Femur (tissue), 1 donor: ENCODE measurements around the gene FBXO44.
A peak's percentile ranks its signal among the peaks of the same experiment; 100 is the strongest.

Experiments
- DNase-seq: peaks from one replicate; pipeline ENCODE4 v3.0.0-alpha.2; 2017

The FBXO44 gene

DNA sequence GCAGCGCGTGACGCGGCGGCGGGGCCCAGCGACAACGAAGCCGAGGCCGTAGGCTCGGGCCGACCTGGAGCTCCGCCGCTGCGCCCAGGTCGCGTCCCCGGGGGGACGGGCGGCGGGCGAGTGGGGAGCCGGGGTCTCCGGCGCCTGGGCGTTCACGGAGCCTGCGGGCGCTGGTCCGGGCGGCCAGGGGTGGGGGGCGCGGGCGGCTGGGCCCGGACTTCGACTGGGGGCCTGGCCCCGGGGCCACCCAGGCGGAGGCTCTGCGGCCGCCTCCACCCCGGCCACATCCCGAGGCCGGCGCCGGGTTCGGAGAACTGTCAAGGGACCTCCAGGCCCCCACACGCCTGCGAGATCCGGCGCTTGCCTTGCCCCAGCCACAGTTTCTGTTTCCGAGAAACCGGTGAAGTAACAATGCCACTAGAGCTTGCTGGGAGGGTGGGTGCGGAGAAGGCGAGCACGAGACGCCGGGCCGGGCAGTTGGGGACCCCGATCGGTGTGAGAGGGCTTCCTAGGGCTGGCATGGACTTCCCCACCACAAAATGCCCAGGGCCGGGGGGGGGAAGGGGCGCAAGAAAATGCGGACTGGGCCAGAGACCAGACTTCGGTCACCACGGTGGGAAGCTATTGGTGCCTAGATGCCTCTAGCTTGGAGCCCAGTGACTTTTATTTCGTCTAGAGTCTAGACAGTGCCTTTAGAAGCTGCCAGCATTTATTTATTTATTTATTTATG is 9.8 kb downstream of the FBXO44 start:
- DNase-seq, result peak; percentile 57

DNA sequence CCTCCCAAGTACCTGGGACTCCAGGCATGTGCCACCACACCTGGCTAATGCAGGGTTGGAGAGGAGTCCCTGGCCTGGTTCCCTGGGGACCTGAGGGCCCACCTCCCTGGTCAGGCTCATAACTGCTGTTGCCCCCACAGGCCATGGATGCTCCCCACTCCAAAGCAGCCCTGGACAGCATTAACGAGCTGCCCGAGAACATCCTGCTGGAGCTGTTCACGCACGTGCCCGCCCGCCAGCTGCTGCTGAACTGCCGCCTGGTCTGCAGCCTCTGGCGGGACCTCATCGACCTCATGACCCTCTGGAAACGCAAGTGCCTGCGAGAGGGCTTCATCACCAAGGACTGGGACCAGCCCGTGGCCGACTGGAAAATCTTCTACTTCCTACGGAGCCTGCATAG is 13.8 kb downstream of the FBXO44 start:
- DNase-seq, result no peak

DNA sequence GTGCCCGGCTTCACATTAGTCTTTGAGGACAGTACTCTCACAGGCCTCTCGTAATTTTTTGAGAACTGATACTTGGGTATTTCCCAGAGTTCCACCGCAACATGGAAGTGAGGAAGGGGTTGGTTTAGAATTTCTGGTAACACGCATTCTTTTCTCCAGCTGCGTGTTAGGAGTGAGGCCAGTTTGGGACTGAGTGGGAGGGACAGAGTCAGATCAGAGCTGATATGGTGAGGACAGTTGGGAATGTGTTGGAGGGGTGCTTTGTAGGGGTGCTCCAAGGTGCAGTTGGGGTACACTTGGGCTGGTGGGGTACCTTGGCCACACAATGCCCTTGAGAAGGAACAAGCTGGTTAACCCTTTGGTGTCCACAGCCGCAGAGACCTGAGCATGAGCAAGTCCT is 16.1 kb downstream of the FBXO44 start:
- no peak for DNase-seq

DNA sequence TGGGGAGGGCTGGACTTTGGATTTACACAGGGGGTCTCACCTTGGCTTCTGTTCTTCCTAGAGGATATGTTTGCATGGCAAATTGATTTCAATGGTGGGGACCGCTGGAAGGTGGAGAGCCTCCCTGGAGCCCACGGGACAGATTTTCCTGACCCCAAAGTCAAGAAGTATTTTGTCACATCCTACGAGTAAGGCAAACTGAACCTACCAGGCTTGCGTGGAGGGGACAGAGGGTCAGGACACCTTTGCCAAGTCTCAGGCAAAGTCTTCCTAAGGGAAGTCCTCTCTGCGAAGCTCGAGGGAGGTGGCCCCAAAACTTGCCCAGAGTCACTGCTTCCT is 16.5 kb downstream of the FBXO44 start:
- DNase-seq, result no peak

DNA sequence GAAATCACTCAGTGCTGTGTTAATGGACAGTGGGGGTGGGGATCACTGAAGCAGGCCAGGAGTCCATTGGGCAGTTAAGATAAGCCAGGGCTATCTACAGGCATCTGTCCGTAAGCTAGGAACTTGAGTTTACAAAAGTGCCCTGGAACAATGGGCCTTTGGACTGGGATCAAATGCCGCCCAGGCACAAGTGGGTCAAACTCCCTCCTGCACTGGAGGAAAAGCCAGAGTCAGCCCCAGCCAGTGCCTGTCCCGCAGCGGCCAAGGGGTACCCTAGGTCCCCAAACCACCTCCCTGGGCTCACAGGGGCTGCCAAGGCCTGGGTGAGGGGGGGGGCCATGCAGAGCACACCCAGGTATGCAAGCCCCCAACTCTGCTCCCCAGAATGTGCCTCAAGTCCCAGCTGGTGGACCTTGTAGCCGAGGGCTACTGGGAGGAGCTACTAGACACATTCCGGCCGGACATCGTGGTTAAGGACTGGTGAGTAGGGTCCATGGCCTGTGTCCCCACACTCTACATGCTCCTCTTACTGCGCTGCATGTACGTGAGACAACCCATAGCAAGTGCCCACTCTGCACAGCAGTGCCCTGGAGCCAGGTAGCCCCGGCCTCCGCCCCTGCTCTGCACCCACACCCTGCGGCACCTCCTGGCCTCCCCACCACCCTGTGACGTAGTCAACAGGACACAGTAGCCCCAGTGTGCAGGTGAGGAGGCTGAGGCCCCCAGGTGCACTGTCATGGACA is 17.0 kb downstream of the FBXO44 start:
- no peak for DNase-seq

DNA sequence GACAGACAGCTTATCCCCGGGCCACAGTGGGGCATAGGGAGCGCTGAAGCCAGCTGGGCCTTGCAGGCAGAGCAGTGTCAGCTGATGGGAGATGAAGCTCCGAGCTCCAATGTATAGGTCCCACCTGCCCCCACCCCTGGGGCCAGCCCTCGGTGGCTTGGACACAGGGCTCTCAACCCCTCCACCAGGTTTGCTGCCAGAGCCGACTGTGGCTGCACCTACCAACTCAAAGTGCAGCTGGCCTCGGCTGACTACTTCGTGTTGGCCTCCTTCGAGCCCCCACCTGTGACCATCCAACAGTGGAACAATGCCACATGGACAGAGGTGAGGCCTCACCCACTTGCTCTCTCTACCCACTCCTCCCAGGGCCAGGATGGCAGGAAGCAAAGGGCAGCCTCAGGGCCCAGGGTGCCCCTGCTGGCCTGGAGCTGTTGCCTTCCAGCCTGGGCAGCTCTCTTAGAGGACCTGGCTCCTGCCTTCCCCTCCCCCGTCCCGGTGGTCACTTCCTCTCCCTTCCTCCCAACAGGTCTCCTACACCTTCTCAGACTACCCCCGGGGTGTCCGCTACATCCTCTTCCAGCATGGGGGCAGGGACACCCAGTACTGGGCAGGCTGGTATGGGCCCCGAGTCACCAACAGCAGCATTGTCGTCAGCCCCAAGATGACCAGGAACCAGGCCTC is 18.6 kb downstream of the FBXO44 start:
- no peak for DNase-seq

DNA sequence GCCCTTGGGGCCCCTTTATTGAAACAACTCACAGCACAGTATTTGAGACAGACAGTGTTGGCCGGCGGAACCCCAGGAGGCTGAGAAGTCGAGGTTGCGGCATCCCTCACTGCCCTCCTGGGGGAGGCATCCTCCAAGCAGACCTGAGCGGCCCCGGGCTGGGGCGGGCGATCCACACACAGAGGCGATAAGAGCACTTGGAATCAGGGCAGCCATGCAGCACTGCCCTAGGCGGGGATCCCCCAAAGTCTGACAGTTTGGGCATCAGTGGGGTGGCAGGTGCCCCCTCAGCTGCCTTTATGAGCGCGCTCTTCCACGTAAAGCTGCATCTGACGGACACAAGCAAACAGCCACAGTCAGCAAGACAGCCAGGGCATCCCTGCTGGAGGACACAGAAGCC is 19.8 kb downstream of the FBXO44 start:
- no peak for DNase-seq

DNA sequence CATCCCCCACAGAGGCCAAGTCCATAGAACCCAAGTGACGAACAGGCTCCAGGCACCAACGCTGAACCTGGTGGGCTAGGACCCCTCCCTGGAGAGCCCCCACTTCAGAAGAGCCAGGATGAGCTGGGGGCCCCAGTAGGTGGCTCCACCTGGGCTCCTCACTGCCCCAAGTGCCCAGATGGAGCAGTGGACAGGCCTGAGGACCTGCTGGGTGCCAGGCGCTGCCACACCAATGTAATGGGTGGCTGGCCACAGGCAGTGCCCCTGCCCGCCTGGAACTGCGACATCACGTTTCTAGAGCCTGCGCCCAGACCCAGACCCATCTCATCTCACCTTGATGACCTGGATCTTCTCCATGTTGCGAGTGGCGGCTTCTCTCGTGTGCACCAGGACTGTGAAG is 20.6 kb downstream of the FBXO44 start:
- DNase-seq, result no peak

DNA sequence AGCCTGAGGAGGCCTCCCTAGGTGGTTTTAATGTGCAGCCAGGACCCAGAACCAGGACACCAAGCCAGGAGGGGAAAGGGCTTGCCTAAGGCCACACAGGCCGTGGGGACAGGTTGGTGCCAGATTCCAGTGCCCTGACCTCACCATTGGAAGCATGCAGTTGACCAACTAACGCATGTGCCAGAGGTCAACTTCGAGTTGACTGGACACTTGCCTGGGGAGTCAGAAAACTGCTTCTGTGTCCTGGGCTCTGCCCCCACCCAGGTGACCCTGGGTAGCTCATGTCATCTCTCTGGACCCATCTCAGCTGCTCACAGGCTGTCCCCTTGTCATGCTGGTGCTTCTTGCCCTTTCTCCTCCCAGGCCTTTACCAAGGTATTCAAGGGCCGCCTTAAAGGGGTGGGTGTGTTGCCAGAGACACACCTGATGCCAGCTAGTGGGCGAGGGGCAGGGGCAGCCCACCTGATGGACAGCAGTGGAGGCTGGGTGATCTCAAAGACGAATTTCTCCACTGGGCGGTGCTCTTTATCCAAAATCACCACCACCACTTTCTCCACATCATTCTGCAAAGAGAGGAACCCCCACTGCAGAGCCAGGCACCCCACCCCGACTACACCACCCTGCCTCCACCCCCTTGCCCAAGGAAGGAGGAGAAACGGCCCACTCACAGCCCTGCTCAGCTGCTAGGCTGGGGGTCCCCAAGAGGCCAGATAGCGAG is 21.9 kb downstream of the FBXO44 start:
- no peak for DNase-seq

DNA sequence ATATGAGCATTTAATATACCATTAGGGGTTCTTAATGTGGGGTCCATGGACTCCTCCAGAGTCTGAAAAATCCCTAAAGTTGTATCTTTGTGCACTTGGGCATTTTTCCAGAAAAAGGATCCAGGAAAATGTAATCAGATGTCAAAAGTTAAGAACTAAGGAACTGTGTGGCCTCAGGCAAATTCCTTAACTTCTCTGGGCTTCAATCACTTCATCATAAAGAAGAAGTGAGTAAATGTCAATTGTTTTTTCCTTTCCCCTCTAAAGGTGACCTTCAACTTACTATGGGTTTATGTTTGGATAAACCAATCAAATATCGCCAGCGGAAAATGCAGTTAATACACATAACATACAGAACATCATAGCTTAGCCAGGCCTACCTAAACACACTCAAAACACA is 23.8 kb downstream of the FBXO44 start:
- no peak for DNase-seq

DNA sequence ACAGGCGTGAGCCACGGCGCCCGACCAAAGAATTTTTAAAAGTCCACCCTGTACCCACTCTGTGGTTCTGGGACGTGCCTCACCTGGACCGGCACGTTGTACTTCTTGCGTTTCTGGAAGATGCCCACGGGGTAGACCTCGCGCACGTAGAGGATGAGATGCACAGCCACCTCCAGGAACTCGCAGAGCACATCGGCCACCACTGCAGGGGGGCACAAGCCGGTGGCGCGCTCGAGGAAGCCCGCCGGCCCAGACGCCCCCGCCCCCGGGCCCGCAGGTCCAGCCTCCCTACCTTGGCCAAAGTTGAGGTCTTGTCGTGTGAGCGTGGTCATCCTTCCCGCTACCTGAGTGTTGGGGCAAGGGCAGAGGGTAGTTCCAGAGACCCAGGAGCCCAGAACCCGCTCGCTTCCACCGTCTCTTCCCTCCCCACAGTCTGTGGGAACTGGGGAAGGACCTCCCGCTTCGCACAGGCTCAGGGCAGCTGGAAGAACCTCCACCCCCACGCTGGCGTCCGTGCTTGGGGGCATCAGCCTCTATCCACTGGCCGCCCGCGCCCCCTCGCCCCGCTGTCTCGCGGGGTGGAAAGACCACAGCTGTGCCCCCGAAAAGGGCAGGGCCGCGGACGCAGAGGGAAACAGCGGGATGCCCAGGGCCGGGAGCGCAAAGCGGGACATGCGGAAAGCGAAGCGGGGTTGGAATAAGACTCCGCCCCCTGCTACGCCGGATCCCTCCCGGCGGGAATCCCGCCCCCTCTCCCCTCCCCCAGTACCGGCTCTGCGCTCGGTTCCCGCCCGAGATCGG is 25.8 kb downstream of the FBXO44 start:
- DNase-seq, result no peak

DNA sequence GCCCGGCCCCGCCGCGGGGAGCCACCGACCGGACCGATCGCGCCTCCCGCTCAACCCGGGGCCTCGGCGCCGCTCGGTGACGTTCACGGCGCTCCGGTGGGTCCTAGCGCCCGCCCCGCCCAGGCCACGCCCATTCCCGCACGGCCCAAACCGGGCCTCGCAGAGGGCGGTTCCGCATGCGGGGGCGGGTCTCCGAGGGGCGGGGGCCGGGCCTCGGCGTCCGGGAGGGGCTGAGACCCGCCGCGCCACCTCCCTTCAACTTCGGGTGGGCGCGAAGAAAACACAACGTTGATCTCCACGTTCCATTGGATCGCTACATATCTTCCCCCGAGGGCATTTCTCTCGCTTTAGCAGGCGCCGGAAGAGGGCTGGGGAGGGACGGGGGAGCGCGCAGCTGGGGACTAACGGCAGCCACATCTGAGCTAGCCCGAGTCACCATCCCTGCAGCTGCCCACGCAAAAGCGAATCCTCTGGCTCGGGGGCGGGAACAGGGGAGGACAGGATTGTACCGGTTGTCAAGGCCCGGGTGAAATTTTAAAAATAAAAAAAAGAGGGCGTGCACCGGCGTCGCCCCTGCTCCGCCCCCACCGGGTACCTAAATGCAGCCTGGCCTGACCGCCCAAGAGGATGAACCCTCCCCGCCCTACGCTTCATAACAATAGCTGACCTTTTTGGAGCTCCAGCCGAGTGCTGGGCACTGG is 26.5 kb downstream of the FBXO44 start, which contains the start of gene MAD2L2:
Gene MAD2L2 (minus strand): TSS at position 78 of the 701 bp plus-strand sequence. CDS start 547 bp downstream, outside the sequence.
- peak; percentile 91 for DNase-seq

DNA sequence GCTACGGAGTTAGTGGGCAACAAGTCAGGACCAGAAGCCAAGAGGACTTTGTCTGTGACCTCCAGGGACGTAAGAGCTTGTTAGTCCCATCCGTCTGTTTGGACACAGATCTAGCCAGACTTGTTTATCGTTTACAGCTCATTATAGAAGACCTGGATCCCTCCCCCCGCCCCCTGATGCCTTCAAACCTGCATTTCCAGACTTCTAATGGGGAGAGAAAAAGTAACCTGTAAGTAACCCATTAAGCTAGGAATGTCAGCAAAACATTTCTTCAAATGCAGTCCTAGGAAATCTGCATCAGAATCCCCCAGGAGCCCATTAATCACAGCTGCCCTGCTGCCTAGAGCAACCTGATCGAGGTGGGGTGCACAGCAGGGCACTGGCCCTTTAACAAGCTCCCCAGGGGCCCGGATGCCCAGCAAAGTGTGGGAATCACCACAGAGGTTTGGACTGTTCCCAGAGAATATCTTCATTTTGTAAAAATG is 27.7 kb downstream of the FBXO44 start:
- no peak for DNase-seq

DNA sequence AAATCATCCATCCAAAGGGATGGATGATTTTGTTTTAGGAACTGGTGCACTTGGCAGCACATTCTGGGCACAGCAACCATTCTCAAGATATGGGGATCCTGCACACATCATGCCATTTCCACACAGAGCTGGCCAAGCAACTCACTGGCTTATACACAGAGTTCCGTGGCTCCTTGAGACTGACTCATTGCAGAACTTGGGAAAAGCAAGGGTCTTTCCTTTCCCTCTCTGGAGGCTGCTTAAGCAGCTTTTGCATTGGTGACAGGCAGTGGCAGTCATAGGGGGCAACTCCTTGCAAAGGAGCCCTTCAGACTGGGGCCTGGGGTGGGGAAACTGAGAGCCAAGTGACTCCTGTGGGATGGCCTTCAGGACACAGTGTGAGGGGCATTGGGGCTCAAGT is 28.1 kb downstream of the FBXO44 start:
- DNase-seq, result no peak

DNA sequence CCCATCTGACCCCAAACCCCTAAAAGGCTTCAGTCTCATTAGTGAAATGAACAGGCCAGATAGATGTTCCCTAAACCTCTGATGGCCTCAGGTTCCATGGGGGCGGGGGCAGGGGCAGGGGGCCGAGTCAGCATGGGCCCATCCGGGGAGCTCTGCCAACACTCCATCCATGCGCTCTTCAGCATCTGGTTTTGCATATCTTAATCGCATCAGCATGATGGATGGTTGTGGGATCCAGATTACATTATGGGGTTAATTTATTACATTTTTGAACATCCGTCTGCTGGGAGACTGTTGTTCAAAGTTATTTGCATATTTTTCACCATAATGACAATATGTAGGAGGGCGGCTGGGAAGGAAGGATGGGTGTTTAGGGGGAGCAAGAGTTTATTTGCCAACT is 29.4 kb downstream of the FBXO44 start:
- no peak for DNase-seq

DNA sequence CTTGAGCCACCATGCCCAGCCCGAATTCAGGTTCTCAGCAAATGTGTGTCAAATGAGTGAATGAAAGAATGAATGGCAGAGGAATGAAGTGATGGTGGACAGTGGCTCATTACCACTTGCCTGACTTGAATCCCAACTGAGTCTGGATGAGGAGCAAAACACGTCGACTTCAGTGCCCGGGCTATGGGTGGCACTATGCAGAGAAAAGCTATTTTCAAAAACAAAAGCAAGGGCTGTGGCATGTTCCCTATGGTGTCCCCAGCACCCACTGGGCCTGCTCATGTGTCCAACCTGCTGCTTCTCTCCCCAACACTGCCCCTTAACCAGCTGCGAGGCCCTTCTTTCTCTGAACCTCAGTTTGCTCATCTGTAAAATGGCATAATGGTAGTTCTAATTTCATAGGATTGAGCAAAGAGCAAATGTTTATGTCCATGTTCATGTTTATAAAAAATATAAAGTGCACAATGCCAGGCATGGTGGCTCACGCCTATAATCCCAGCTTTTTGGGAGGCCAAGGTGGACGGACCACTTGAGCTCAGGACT is 30.6 kb downstream of the FBXO44 start:
- no peak for DNase-seq

DNA sequence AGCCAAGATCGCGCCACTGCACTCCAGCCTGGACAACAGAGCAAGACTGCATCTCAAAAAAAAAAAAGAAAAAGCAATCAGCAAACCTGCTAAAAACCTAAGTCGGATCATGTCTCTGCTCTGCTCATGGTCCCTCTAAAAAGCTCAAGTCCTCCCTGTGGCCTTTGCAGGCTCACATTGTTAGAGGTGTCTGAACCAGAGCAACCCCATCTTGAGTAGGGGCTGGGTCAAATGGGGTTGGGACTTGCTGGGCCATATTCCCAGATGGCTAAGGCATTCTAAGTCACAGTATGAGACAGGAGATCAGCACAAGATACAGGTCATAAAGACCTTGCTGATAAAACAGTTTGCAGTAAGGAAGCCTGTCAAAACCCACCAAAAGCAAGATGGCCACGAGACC is 33.8 kb downstream of the FBXO44 start:
- DNase-seq, result no peak

DNA sequence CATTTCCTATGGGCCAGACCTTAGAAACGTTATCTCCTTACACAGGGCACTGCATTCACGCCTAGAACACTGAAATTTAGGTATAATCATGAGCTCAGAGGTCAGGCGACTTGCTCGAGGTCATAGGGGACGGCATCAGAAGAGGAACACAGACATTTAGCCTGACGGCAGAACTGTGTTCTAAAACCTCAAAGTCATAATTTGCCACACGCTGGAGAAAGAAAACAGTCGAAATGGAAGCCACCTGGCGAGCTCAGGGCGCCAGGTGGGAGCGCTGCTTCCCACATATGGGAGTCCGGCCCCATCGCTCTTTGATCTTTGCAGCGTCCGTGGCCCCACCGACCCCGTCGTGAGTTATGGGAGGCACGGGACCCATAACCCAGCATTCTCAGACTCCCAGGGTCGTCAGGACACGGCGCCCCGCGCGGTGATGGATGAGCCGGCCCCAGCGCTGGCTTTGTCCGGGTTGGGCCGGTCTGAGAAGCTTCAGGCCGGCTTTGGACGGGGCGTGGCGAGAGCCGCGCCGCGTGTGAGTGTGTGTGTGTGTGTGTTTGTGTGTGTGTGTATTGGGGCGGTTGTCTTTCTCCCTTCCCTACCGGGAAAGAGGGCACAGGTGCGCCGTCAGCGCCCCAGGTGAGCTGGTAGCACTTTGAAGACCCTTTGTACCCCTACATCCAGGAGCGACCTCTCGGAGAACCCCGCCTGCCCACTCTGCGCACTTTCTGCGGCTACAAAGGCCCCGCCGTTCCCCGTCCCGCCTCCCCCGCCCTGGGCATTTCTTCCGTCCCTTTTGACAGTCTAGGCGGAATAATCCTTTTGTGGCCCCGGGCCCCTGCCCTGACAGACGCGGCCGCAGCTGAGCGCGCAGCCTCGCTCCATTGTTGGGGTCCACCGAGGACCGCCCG is 36.0 kb downstream of the FBXO44 start:
- DNase-seq, result no peak

DNA sequence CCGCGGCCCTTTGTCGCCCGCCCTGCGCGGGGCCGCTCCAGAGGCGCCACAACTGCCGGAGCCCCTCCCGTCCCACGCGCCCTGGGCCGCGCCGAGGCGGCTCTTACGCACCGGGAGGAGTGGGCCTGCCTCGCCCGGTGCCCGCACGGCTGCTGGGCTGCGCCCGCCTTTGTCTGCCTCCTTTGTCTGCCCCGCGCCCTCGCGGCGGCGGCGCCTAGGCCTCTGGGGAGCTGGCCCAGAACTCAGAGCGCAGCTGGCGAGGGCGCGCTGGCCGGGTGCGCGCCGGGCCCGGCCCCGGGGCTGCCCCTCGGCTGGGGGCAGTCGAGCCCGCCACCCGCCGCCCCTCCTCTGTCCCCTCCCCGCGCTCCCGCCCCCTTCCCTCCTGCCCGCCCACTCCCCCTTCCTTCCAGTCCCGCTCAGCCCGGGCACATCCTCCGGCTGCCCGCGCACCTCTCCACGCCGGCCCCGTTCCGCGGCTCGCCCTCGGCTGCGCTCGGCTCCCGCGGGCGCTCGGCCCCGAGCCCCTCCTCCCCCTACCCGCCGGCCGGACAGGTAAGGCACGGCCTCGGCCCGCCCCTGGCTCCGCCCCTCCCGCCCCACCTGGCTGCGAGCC is 36.7 kb downstream of the FBXO44 start, which contains the start of gene DRAXIN:
Gene DRAXIN (plus strand): TSS at position 409 of the 613 bp plus-strand sequence. CDS start 14,549 bp downstream, outside the sequence.
- no peak for DNase-seq
